PC-9 (cell line): ENCODE measurements around the gene SCN1B.

ENCODE experiments used
- EZH2 ChIP-seq: fragments of 200-600 bp; sonication (generic); IDR thresholded peaks from 2 replicates; pipeline ENCODE4 v1.8.0; 2017; ENCODE audit warnings: antibody characterized with exemption, low read depth
- TF ChIP-seq, protein P1 (sequence below): fragments of 200-600 bp; sonication (generic); conservative IDR thresholded peaks from 2 replicates; pipeline ENCODE4 v1.6.1; 2017; ENCODE audit warnings: mixed run types, antibody characterized with exemption, mild to moderate bottlenecking, moderate library complexity

DNA sequence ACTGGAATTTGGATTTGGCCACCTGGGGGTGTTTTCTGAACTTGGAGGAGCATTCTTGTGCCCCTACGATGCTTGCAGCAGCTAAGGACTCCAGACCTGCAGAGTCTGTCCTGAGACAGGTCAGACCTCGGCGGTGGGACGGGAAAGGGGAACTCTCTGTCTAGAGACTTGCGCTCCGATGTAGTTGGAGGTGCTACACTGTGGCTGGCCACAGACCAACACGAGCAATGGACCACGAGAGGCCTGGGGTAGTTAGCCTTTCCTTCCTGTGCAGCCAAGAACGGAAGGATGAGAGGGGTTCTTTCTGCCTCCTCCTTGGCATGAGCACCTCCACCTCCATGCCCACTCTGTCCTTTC is 36.0 kb upstream of the SCN1B start:
- no peak for TF ChIP-seq EZH2
- TF ChIP-seq, protein P1, sequence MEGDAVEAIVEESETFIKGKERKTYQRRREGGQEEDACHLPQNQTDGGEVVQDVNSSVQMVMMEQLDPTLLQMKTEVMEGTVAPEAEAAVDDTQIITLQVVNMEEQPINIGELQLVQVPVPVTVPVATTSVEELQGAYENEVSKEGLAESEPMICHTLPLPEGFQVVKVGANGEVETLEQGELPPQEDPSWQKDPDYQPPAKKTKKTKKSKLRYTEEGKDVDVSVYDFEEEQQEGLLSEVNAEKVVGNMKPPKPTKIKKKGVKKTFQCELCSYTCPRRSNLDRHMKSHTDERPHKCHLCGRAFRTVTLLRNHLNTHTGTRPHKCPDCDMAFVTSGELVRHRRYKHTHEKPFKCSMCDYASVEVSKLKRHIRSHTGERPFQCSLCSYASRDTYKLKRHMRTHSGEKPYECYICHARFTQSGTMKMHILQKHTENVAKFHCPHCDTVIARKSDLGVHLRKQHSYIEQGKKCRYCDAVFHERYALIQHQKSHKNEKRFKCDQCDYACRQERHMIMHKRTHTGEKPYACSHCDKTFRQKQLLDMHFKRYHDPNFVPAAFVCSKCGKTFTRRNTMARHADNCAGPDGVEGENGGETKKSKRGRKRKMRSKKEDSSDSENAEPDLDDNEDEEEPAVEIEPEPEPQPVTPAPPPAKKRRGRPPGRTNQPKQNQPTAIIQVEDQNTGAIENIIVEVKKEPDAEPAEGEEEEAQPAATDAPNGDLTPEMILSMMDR = no peak
